ENCODE measurements around the gene CD1C.
A peak's percentile ranks its signal among the peaks of the same experiment; 100 is the strongest.
"Not testable (repeated sequence)": the region's sequence is repeated elsewhere in the genome, so short reads cannot be mapped to it uniquely, and the experiment has no call there.

Gene CD1C

DNA sequence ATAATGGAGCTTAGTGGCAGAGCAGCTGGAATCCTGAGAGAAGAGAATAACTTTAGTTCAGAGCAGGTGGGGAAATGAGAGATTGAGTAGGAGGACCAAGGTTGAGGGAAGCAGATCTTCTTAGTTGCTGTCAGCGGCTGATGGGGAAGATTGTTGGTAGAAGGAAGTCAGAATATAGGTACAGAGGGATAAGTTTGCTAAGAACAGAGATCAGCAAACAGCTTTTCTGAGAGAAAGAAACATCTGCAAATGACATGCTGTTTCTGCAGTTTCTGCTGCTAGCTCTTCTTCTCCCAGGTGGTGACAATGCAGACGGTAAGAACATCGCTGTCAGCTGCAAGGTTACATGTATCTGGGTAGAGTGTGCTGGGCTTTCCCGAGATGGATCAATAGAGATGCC is at the start of gene CD1C:
TSS of gene CD1C (plus strand) at position 113 of the 400 bp plus-strand sequence. CDS start at position 255, 142 bp downstream.
- DNase-seq, result no peak

DNA sequence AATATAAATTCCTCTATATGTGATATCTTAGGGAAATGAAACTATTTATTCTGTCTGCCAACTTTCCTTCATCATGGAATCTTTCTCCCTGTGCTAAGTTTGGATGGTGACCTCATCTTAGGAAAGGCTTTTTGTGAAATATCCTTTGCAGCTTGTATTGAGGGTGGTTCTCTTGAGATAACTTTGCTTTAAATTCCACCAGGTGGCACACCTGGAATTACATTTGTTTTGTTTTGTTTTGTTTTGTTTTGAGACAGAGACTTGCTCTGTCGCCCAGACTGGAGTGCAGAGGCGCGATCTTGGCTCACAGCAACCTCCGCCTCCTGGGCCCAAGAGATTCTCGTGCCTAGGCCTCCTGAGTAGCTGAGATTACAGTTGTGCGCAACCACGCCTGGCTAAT is 43.1 kb upstream of the CD1C start:
- DNase-seq, result no peak

GRCh38 chr1:158248118-158248517 is 41.6 kb upstream of the CD1C start:
- peak; percentile 71 for DNase-seq

DNA sequence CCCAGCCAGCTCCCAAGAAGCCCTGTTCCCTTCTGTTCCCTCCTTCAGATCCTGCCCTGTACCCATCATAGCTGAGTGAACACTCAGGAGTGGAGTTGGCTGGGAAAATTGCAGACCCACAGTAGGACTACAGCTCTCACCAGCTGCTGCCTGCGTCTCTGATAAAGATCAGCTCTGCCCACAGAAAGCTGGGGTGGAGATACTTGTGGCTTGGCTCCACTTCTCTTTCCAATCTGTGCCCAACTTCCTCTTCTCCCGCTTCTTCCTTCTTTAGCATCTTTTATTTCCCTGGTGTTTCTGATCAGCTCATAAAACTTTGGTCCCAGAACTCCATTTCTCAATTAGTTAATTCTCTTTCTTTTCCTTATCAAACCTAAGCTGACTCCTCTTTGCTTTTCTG is 41.0 kb upstream of the CD1C start:
- no peak for DNase-seq

DNA sequence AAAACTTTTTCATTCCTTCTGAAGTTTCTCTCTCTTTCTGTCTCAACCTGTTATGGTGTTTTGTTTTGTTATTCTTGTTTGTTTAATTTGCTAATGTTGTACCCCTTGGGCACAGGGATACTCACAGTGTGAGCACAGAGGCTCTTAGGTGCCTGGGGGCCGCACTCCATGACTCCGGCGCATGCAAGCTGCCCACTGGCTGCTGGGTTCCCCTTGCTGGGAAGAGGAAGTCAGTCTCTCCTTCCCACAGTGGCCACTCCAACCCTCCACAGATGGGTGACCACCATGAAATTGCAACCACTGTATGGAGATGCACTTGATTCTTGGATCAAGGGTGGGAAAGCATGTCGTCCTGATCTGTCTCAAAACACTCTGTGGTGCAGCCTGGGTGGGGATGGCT is 40.1 kb upstream of the CD1C start:
- no peak for DNase-seq

DNA sequence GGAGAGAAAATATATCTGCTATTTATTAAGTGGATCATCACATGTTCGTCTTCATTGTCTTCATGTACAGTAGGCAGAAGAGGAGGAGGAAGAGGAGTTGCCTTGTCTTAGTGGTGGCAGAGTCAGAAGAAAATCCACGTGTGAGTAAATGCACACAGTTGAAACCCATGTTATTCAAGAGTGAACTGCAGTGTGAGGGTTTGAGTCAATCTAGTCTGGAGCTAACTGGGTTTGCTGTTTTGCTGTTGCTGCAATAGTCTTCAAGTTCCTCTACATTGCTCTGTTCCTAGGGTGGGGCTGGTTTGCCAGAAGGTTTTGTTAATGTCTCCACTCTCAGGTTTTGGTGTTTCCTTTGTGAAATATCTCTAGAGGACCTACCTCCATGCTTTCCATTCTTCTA is 38.6 kb upstream of the CD1C start:
- DNase-seq, result peak; percentile 5

- DNase-seq, result no peak
Measured at GRCh38 chr1:158255656-158256055, 34.1 kb upstream of the CD1C start.

DNA sequence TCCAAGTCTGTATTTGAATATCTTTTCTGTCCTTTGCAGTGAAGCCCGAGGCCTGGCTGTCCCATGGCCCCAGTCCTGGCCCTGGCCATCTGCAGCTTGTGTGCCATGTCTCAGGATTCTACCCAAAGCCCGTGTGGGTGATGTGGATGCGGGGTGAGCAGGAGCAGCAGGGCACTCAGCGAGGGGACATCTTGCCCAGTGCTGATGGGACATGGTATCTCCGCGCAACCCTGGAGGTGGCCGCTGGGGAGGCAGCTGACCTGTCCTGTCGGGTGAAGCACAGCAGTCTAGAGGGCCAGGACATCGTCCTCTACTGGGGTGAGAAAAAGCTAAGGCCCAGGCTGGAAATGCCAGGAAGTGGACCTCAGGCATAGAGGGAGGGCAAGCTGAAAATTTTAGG is 33.0 kb upstream of the CD1C start:
- DNase-seq, result not testable (repeated sequence)

- no peak for DNase-seq
Measured at GRCh38 chr1:158257888-158258287, 31.8 kb upstream of the CD1C start.

- DNase-seq, result no peak
Measured at GRCh38 chr1:158259117-158259516, 30.6 kb upstream of the CD1C start.

GRCh38 chr1:158272681-158273080 is 17.0 kb upstream of the CD1C start:
- DNase-seq, result no peak

DNA sequence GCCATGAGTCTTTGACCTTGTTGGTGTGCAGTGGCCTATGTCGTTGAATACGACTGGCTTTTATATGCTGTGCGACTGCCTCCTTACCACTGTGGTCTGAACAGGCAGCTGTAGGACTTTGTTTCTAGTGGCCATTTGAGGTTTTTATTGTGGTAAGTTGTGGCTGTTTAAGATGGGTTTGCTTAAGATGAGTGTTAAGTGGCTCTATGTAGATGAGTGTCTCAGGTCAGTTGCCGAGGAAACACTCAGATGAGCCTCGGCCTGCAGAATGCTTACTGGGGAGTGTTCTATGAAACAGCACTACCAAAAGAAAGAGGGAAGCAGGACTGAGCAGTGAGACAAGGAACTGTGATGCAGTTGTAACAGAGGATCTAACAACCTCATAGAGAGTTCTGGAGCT is 14.9 kb upstream of the CD1C start:
- no peak for DNase-seq

DNA sequence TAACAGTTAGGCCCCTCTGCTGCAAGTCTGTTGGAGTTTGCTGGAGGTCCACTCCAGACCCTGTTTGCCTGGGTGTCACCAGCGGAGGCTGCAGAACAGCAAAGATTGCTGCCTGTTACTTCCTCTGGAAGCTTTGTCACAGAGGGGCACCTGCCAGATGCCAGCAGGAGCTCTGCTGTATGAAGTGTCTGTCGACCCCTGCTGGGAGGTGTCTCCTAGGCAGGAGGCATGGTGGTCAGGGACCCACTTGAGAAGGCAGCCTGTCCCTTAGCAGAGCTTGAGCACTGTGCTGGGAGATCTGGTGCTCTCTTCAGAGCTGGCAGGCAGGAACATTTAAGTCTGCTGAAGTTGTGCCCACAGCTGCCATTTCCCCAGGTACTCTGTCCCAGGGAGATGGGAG is 7.3 kb upstream of the CD1C start:
- DNase-seq, result not testable (repeated sequence)

DNA sequence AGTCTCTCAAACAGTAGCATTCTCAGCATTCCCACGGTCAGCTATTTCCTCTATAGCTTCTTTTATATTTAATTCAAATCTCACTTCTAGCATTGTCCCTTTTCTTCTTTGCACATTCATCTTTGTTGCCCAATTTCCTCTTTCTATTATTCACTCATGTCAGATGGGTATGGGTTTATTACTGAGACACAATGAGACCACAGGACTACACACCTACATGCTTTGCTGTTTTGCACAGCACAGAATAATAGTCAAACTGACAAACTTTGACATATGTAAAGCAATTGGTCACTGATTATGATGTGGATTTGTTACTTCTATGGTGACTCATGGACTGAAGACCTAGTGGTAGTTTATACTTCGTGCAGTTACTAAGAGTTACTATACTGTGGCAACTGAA is 5.8 kb upstream of the CD1C start:
- peak; percentile 26 for DNase-seq

DNA sequence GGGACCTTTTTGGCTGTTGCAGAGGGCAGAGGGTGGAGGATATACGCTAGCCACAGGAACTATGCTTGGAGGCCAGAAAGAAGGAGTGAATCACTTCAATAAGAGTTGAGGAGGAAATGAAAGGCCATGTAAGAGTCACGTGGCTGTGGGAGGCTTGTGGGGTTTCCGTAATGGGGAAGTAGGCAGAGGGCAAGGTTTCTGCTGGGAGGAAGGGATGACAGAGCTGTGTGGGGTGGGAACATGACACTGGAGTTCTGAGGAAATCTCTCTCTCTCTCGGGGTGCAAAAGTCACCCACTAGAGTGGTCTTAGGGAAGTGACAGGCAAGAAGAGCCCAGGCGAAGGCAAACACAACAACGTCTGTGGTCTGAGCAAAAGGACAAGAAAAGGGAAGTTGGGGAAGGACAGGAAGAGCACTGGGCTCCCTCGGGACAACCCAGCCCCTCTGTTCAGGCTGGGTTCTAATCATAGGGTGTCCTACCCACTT is 3.9 kb upstream of the CD1C start:
- DNase-seq, result peak; percentile 47

GRCh38 chr1:158286487-158286886 is 3.2 kb upstream of the CD1C start:
- peak; percentile 32 for DNase-seq

DNA sequence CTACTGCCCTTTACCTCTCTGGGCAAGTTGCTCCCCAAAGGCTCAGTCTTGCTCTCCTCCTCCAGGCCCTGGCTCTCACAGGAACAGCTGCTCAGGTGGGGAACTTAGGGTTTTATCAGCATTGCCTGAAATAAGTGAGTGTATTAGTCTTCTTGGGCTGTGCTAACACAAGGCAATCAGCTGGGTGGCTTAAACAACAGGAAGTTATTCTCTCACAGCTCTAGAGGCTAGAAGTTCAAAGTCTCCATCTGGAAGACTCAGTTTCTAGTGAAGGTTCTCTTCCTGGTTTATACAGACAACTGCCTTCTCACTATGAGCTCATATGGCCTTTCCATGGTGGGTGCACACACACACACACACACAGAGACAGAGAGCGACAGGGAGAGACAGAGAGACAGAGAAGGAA is 2.8 kb upstream of the CD1C start:
- DNase-seq, result no peak

- no peak for DNase-seq
Measured at GRCh38 chr1:158290321-158290844, 660 bp downstream of the CD1C start.

GRCh38 chr1:158295791-158296190 is 6.1 kb downstream of the CD1C start:
- DNase-seq, result no peak

DNA sequence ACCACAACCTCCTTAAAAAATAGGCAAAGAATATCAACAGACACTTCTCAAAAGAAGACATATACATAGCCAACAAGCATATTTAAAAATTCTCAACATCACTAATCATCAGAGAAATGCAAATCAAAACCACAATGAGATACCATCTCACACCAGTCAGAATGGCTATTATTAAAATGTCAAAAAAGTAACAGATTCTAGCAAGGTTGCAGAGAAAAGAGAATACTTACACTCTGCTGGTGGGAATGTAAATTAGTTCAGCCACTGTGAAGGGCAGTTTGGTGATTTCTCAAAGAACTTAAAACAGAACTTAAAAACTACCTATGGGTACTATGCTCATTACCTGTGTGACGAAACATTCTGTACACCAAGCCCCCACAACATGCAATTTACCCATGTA is 20.9 kb downstream of the CD1C start:
- DNase-seq, result no peak

GRCh38 chr1:158311066-158311465 is 21.3 kb downstream of the CD1C start:
- DNase-seq, result no peak

- DNase-seq, result no peak
Measured at GRCh38 chr1:158323866-158324265, 34.1 kb downstream of the CD1C start.

DNA sequence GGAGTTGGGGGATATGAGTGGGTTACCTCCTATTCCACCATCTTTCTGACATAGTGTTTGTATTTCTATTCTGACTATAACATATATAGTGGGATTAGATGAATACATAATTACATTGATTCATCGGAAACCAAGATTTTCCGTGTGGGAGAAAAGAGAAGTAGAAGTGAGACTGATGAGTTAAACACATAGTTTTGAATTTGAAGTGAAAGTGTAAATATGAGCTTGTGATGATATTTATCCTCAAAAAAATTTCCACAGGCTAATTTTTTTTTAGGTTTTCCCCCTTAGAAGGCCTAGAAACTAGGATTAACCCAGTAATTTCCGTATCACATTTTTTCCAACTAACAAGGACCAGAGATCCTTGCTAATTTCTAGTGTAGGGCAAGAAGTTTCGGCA is 34.7 kb downstream of the CD1C start:
- DNase-seq, result no peak

DNA sequence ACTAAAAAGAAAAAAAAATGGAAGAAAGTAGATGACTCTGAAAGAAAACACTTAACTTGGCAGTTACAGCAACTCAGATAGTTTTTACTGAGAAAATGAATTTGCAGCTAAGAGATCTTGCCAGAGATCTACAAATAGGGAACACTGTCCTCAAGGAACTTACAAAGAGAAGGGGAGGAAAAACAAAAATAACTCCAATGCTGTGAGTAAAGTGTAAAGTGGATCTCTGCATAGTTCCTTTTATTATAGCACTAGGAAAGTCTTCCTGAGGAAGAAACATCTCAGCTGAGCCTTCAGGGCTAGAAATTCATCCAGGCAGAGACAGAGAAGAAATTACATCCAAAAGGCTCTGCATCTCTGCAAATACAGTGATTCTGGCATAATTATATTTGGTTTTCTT is 37.8 kb downstream of the CD1C start:
- DNase-seq, result no peak

DNA sequence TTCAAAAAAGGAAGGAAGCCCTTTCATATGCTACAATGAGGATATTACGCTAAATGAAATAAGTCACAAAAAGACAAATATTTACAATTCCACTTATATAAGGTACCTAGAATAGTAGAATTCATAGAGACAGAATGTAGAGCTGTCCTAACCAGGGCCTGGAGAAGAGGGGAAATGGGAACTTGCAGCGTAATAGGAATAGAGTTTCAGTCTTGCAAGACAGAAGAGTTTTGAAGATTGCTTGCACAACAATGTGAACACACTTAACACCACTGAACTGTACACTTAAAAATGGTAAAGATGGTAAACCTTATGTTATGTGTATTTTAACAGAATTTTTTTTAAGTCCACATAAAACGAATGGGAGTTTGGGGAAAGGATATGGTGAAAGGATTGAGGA is 38.7 kb downstream of the CD1C start:
- DNase-seq, result no peak

- no peak for DNase-seq
Measured at GRCh38 chr1:158329300-158329699, 39.6 kb downstream of the CD1C start.
